Measurements from ENCODE around the gene TXLNA.

The TXLNA gene

DNA sequence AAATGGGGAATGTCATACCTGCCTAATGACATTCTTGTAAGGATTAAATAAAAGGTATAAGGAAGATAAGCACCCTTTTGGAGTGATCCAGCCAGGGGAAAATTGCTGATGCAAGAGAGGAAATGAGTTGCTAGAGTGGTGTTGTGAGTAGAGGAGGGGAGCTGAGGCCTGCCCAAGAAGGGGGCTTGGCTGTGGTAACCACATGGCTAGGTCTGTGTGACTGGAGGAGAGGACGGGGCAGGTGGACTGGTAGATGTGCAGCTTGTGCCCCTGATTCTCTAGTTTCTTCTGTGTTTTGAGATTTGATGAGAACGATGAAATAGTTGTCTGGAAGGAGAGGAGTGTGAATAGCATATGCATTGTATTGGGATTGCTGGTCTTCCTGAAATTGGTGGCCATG, 6.6 kb downstream of the TXLNA start:
- Histone ChIP-seq H3K27ac (no peak overlapping the region), H3K4me3 (IDR thresholded peaks at IDR 0.05; ENCODE audit: insufficient read depth, low read depth, low read length) (no peak overlapping the region), H3K79me2 (ENCODE audit: insufficient read depth, low read depth) (peaks cover 58% of the 10 kb centered on the region), H4K20me1 (ENCODE audit: insufficient read depth) (no peaks in the 10 kb centered on the region; the same call in 1 of the 2 replicates), H3K4me2 (no peak overlapping the region), H3K27me3 (ENCODE audit: insufficient read depth, low read depth) (no peaks in the 10 kb centered on the region), H3K36me3 (ENCODE audit: insufficient read depth) (peaks cover 30% of the 10 kb centered on the region; the same call in 1 of the 2 replicates), H2AFZ (ENCODE audit: low read depth) (no peak overlapping the region), H3K9ac (no peak overlapping the region), H3K4me1 (ENCODE audit: low read depth, poor library complexity, severe bottlenecking) (peaks cover 46% of the 10 kb centered on the region)
- TF ChIP-seq, protein P1, sequence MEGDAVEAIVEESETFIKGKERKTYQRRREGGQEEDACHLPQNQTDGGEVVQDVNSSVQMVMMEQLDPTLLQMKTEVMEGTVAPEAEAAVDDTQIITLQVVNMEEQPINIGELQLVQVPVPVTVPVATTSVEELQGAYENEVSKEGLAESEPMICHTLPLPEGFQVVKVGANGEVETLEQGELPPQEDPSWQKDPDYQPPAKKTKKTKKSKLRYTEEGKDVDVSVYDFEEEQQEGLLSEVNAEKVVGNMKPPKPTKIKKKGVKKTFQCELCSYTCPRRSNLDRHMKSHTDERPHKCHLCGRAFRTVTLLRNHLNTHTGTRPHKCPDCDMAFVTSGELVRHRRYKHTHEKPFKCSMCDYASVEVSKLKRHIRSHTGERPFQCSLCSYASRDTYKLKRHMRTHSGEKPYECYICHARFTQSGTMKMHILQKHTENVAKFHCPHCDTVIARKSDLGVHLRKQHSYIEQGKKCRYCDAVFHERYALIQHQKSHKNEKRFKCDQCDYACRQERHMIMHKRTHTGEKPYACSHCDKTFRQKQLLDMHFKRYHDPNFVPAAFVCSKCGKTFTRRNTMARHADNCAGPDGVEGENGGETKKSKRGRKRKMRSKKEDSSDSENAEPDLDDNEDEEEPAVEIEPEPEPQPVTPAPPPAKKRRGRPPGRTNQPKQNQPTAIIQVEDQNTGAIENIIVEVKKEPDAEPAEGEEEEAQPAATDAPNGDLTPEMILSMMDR (conservative IDR thresholded peaks at IDR 0.05; ENCODE audit: low read depth, low read length), result no peak

DNA sequence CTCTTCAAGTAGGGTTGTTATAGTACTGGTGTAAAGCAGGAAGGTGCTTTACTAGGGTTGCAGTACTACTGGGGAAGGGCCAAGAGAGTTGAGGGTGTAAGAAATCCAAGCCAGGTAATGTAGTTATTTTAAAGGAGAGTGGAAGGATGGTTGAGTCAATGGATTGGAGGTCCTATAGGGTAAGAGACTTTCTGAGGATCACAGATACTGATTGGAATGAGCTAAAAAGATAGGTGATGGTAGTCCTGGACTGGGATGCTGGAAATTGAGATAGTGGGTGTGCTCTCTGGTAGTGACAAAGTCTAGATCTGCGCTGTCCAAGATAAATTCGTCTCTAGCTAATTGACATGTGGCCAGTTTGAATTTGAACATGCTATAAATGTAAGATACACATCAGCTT, 7.0 kb downstream of the TXLNA start:
- Histone ChIP-seq H3K4me3 (IDR thresholded peaks at IDR 0.05; ENCODE audit: insufficient read depth, low read depth, low read length) (no peak overlapping the region), H3K9ac (no peak overlapping the region), H3K79me2 (ENCODE audit: insufficient read depth, low read depth) (peaks cover 54% of the 10 kb centered on the region), H2AFZ (ENCODE audit: low read depth) (no peak overlapping the region), H3K27ac (no peak overlapping the region), H3K36me3 (ENCODE audit: insufficient read depth) (peaks cover 33% of the 10 kb centered on the region; the same call in 1 of the 2 replicates), H3K4me1 (ENCODE audit: low read depth, poor library complexity, severe bottlenecking) (peaks cover 42% of the 10 kb centered on the region), H3K4me2 (no peak overlapping the region), H4K20me1 (ENCODE audit: insufficient read depth) (no peaks in the 10 kb centered on the region; the same call in 1 of the 2 replicates), H3K27me3 (ENCODE audit: insufficient read depth, low read depth) (no peaks in the 10 kb centered on the region)
- TF ChIP-seq, protein P1 (conservative IDR thresholded peaks at IDR 0.05; ENCODE audit: low read depth, low read length), result no peak

DNA sequence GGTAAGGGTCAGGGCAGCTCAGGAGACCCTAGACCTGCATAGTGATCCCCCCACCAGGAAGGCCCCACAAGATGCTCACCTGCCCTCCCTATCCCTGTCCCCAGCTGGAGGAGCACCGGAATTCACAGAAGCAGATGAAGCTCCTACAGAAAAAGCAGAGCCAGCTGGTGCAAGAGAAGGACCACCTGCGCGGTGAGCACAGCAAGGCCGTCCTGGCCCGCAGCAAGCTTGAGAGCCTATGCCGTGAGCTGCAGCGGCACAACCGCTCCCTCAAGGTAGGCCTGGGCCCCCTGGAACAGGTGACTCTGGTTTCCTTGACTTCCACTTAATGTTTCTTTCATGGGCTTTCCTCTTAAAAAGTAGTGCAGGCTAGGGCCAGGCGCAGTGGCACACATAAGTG, 8.4 kb downstream of the TXLNA start:
- no peaks in the 10 kb centered on the region for H3K27me3 ChIP-seq (ENCODE audit: insufficient read depth, low read depth)
- H3K4me2 ChIP-seq, result no peak overlapping the region
- H2AFZ ChIP-seq (ENCODE audit: low read depth), result no peak overlapping the region
- peaks cover 26% of the 10 kb centered on the region; the same call in 1 of the 2 replicates for H3K36me3 ChIP-seq (ENCODE audit: insufficient read depth)
- H3K9ac ChIP-seq, result no peak overlapping the region
- no peaks in the 10 kb centered on the region; the same call in 1 of the 2 replicates for H4K20me1 ChIP-seq (ENCODE audit: insufficient read depth)
- H3K27ac ChIP-seq, result no peak overlapping the region
- peaks cover 40% of the 10 kb centered on the region for H3K79me2 ChIP-seq (ENCODE audit: insufficient read depth, low read depth)
- H3K4me3 ChIP-seq (IDR thresholded peaks at IDR 0.05; ENCODE audit: insufficient read depth, low read depth, low read length), result no peak overlapping the region
- TF ChIP-seq, protein P1 (conservative IDR thresholded peaks at IDR 0.05; ENCODE audit: low read depth, low read length), result no peak
- H3K4me1 ChIP-seq (ENCODE audit: low read depth, poor library complexity, severe bottlenecking), result peaks cover 34% of the 10 kb centered on the region

DNA sequence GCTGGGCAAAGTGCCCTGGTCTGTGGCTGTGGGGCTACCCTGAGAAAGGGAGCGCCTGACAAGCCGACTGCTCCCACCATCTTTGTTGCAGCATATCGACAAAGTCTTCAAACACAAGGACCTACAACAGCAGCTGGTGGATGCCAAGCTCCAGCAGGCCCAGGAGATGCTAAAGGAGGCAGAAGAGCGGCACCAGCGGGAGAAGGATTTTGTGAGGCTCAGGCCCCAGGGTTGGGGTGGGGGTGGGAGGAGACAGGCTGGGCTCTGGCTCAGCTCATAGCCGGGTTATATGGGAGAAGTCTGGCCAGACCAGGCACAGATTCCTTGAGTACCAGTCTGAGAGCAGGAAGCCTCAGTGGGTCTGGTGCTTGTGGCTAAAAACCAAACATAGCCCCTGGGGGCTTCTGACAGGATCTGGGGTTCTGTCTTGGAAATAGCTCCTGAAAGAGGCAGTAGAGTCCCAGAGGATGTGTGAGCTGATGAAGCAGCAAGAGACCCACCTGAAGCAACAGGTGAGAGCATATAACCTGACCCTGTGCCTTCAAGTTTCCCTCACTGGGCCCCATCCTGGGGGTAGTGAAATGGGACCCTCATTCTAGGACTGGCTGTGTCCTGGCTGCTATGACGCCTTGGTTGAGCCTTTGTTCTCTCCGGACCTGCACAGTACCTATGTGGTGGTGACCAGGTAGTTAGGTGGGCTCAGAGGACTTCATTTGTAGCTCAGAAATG, 12.9 kb downstream of the TXLNA start:
- Histone ChIP-seq H3K27ac (no peak overlapping the region), H4K20me1 (ENCODE audit: insufficient read depth) (no peaks in the 10 kb centered on the region), H3K36me3 (ENCODE audit: insufficient read depth) (peaks cover 18% of the 10 kb centered on the region; the same call in 1 of the 2 replicates), H3K79me2 (ENCODE audit: insufficient read depth, low read depth) (peaks cover under 1% of the 10 kb centered on the region; the same call in 1 of the 2 replicates), H3K27me3 (ENCODE audit: insufficient read depth, low read depth) (no peaks in the 10 kb centered on the region), H3K4me1 (ENCODE audit: low read depth, poor library complexity, severe bottlenecking) (peaks cover 45% of the 10 kb centered on the region), H2AFZ (ENCODE audit: low read depth) (no peak overlapping the region), H3K9ac (no peak overlapping the region), H3K4me3 (IDR thresholded peaks at IDR 0.05; ENCODE audit: insufficient read depth, low read depth, low read length) (no peak overlapping the region), H3K4me2 (no peak overlapping the region)
- TF ChIP-seq, protein P1 (conservative IDR thresholded peaks at IDR 0.05; ENCODE audit: low read depth, low read length), result no peak

Measured in KMS-11 (cell line).